H1 (cell line): ENCODE measurements around the gene PPIF.

Experiments used
- CBX8 ChIP-seq: fragments of 300-800, 300-1000 bp; sonication (generic); IDR thresholded peaks from 2 replicates; pipeline ENCODE4 v1.7.1; 2016; ENCODE audit warnings: low read depth, low read length, borderline replicate concordance
- CTCF ChIP-seq, 3 experiments: IDR thresholded peaks; 1 replicate in 2 of 3; 2 replicates in 1 of 3; pipeline versions ENCODE4 v1.5.1 to v1.6.1; 2011; ENCODE audit warnings: low read length in 3 of 3, mild to moderate bottlenecking in 3 of 3, inconsistent platforms in 2 of 3, low read depth in 1 of 3, moderate library complexity in 1 of 3; ENCODE audit not compliant: insufficient read depth in 1 of 3; ENCODE audit errors: control extremely low read depth in 1 of 3
- RFX5 ChIP-seq: IDR thresholded peaks from 2 replicates; pipeline ENCODE4 v1.6.1; 2011; ENCODE audit warnings: low read depth, low read length, improper control_type of control experiment, borderline replicate concordance

- TF ChIP-seq CTCF (IDR thresholded peaks at IDR 0.05; ENCODE audit: control extremely low read depth in 1 of 3, insufficient read depth in 1 of 3, low read depth in 1 of 3, low read length in 3 of 3) (no peak), CBX8 (no peak), RFX5 (no peak)
Observed at GRCh38 chr10:79313911-79314439, 33.3 kb upstream of the PPIF start.
